PC-9 (cell line): ENCODE data around the gene STX1A. TPM values are rescaled to one million over a fixed set of nuclear protein-coding genes. Genes with fewer than 3 reads are reported as not detected.

Source experiments
- BruUV-seq: library from RNA; stranded (reverse); fragments of 400-500 nt; replicated peaks from 2 replicates; lab custom pipeline; 2021; lab: Mats Ljungman, UMichigan
- CTCF ChIA-PET: fragments of 300-600 bp; sonication (Branson Sonifier 250); formaldehyde crosslinking; loops from one replicate; lab custom pipeline; 2022; ENCODE audit warnings: antibody characterized with exemption; lab: Charles Lee
- POLR2A ChIA-PET: fragments of 300-600 bp; sonication (Branson Sonifier 250); formaldehyde crosslinking; loops from one replicate; lab custom pipeline; 2022; ENCODE audit warnings: antibody characterized with exemption; ENCODE audit not compliant: unreplicated experiment; lab: Charles Lee
- DNase-seq, 2 experiments: peaks; one replicate each; pipeline versions ENCODE4 v3.0.0 to v3.0.0-alpha.2; 2015 to 2022; ENCODE audit warnings: mixed read lengths in 1 of 2
- H2AFZ ChIP-seq: fragments of 200-600 bp; sonication (generic); 2 replicates; pipeline ENCODE4 v1.8.1; 2017; ENCODE audit warnings: antibody characterized with exemption
- H3F3A ChIP-seq: fragments of 200-600 bp; sonication (generic); 2 replicates; pipeline ENCODE4 v1.8.1; 2017; ENCODE audit warnings: antibody characterized with exemption, mild to moderate bottlenecking, low read depth; ENCODE audit not compliant: insufficient read depth
- H3K27ac ChIP-seq: fragments of 200-600 bp; sonication (generic); 2 replicates; pipeline ENCODE4 v1.6.1; 2016; ENCODE audit warnings: mixed run types
- H3K27me3 ChIP-seq: fragments of 200-600 bp; sonication (generic); 2 replicates; pipeline ENCODE4 v1.6.1; 2016; ENCODE audit warnings: low read depth, mixed run types; ENCODE audit not compliant: insufficient read depth
- H3K36me3 ChIP-seq: fragments of 200-600 bp; sonication (generic); 2 replicates; pipeline ENCODE4 v1.6.1; 2016; ENCODE audit warnings: low read depth, mixed run types
- H3K4me1 ChIP-seq: fragments of 200-600 bp; sonication (generic); replicated peaks from 2 replicates; pipeline ENCODE4 v1.6.1; 2016; ENCODE audit warnings: mixed run types; ENCODE audit not compliant: insufficient read depth
- H3K4me2 ChIP-seq: fragments of 200-600 bp; sonication (generic); 2 replicates; pipeline ENCODE4 v1.6.1; 2017; ENCODE audit warnings: mixed run types
- H3K4me3 ChIP-seq: fragments of 200-600 bp; sonication (generic); 2 replicates; pipeline ENCODE4 v1.6.1; 2016; ENCODE audit warnings: mixed run types
- H3K79me2 ChIP-seq: fragments of 200-600 bp; sonication (generic); 2 replicates; pipeline ENCODE4 v1.6.1; 2017; ENCODE audit warnings: low read depth, mixed run types
- H3K9me2 ChIP-seq: fragments of 200-600 bp; sonication (generic); 2 replicates; pipeline ENCODE4 v1.8.1; 2017; ENCODE audit warnings: mild to moderate bottlenecking; ENCODE audit not compliant: insufficient read depth
- H3K9me3 ChIP-seq: fragments of 200-600 bp; sonication (generic); 2 replicates; pipeline ENCODE4 v1.8.1; 2016; ENCODE audit warnings: low read depth; ENCODE audit not compliant: insufficient read depth
- H4K20me1 ChIP-seq: fragments of 200-600 bp; sonication (generic); 2 replicates; pipeline ENCODE4 v1.8.1; 2017; ENCODE audit not compliant: insufficient read depth
- CTCF ChIP-seq: fragments of 200-600 bp; sonication (generic); conservative IDR thresholded peaks from 2 replicates; pipeline ENCODE4 v1.6.1; 2017; ENCODE audit warnings: mixed run types, antibody characterized with exemption, mild to moderate bottlenecking, moderate library complexity
- EZH2 ChIP-seq: fragments of 200-600 bp; sonication (generic); IDR thresholded peaks from 2 replicates; pipeline ENCODE4 v1.8.0; 2017; ENCODE audit warnings: antibody characterized with exemption, low read depth
- intact Hi-C: fragments of 100-400 bp; cut with micrococcal nuclease; formaldehyde crosslinking; loops from one replicate; pipeline ENCODE4 v1.10.0; 2022; ENCODE audit not compliant: unreplicated experiment
- total RNA-seq: library from RNA; stranded (reverse); gene quantifications from 2 replicates; pipeline ENCODE4 v1.2.3, GENCODE V29; 2021

Gene STX1A
- total RNA-seq, 1 experiment from 2014 or later: 39.1 TPM

DNA sequence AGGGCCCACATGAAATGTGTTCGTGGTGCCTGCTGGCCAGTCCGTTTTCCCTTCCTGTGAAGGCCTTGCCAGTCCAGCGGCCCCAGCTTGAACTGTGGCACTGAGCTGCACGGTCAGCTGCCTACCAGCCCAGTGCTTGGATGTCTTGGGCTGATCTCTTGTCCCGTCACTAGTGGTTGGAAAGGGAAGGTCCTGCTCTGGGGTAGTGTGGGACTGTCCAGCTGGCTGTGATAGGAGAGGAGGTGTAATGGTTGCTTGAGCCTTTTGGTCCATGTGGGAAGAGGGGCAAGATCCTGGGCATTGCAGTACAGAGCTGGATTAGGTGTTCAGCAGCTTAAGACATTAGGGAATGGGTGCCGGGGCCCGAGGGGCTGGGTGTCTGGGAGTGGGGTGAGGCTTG lies 21.1 kb downstream of the STX1A start:
- Histone ChIP-seq H3K4me1 (no peaks in the 10 kb centered on the region), H3K4me2 (no peak overlapping the region), H4K20me1 (0 out of 2 replicates have a peak, but pooled peaks cover 14% of the 10 kb centered on the region), H3K79me2 (no peaks in the 10 kb centered on the region), H3K4me3 (no peak overlapping the region), H3K27ac (no peak overlapping the region), H2AFZ (no peak overlapping the region), H3K9me3 (no peaks in the 10 kb centered on the region), H3K9me2 (no peaks in the 10 kb centered on the region), H3K36me3 (0 out of 2 replicates have a peak, but pooled peaks cover 9% of the 10 kb centered on the region), H3K27me3 (no peaks in the 10 kb centered on the region), H3F3A (peaks cover 52% of the 10 kb centered on the region)
- BruUV-seq: no TSS peak
- ChIA-PET CTCF (interaction anchor here (0.6 kb wide), 4 partner anchors 23 to 86 kb away, joined by 4 read pairs; no protein-coding TSS in a partner anchor), POLR2A (no interaction called here)
- peak in 1 of 2 experiments; percentile 25 for DNase-seq
- intact Hi-C loops: no loop called here
- TF ChIP-seq CTCF (no peak), EZH2 (no peak)

DNA sequence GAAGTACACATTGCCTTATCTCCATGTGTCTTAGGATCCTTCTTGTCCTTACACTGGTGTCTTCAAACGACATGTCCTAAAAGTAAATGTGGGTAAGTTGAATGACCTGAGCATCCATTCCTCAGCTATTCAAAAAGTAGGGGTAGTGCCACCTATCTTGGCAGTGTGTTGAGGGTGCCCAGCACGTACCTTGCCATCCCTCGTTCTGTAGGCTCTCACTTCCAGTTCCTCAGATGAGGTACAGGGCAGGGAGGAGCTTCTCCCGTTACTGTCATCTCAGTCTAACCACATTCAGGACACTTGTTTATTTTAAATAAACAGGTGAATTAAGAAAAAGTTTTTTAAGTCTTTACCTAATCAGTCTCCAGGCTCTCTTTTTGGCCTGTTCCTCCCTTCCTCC lies 23.1 kb downstream of the STX1A start:
- no peaks in the 10 kb centered on the region for H3K4me1 ChIP-seq
- ChIA-PET CTCF (no interaction called here), POLR2A (no interaction called here)
- H3K4me2 ChIP-seq: no peak overlapping the region
- H4K20me1 ChIP-seq: 0 out of 2 replicates have a peak, but pooled peaks cover 8% of the 10 kb centered on the region
- no peaks in the 10 kb centered on the region for H3K9me2 ChIP-seq
- H3K4me3 ChIP-seq: no peak overlapping the region
- no peak overlapping the region for H2AFZ ChIP-seq
- H3K9me3 ChIP-seq: no peaks in the 10 kb centered on the region
- H3K36me3 ChIP-seq: 0 out of 2 replicates have a peak, but pooled peaks cover 3% of the 10 kb centered on the region
- peaks cover 33% of the 10 kb centered on the region for H3F3A ChIP-seq
- no peaks in the 10 kb centered on the region for H3K79me2 ChIP-seq
- no peak overlapping the region for H3K27ac ChIP-seq
- peak in 1 of 2 experiments; percentile 28 for DNase-seq
- BruUV-seq: no TSS peak
- H3K27me3 ChIP-seq: no peaks in the 10 kb centered on the region
- intact Hi-C loops: no loop called here
- TF ChIP-seq EZH2: no peak
- no peak for TF ChIP-seq CTCF

GRCh38 chr7:73690646-73691045 lies 28.8 kb downstream of the STX1A start:
- peaks cover 12% of the 10 kb centered on the region; the same call in 1 of the 2 replicates for H3K36me3 ChIP-seq
- intact Hi-C loops: no loop called here
- DNase-seq: no peak
- no peak overlapping the region for H3K4me3 ChIP-seq
- H3K9me3 ChIP-seq: no peaks in the 10 kb centered on the region
- POLR2A ChIA-PET: no interaction called here
- no peak overlapping the region for H3K27ac ChIP-seq
- no peaks in the 10 kb centered on the region for H3K4me1 ChIP-seq
- CTCF ChIA-PET: no interaction called here
- H3K27me3 ChIP-seq: no peaks in the 10 kb centered on the region
- no peaks in the 10 kb centered on the region; the same call in 1 of the 2 replicates for H4K20me1 ChIP-seq
- no peak overlapping the region for H3K4me2 ChIP-seq
- no peaks in the 10 kb centered on the region for H3F3A ChIP-seq
- H3K79me2 ChIP-seq: peaks cover 23% of the 10 kb centered on the region
- no peak for TF ChIP-seq CTCF
- no peak for TF ChIP-seq EZH2
- no TSS peak for BruUV-seq
- no peak overlapping the region for H2AFZ ChIP-seq
- no peaks in the 10 kb centered on the region for H3K9me2 ChIP-seq
